HG02870 (cell line): ENCODE data around the gene ZNF653.
A peak's percentile ranks its signal among the peaks of the same experiment; 100 is the strongest.

Experiments used
- ATAC-seq: cut with Tn5 transposase; IDR thresholded peaks from one replicate; pipeline ENCODE4 v1.9.1; 2021; ENCODE audit warnings: mild to moderate bottlenecking, moderate library complexity; ENCODE audit not compliant: unreplicated experiment

ZNF653 gene, protein sequence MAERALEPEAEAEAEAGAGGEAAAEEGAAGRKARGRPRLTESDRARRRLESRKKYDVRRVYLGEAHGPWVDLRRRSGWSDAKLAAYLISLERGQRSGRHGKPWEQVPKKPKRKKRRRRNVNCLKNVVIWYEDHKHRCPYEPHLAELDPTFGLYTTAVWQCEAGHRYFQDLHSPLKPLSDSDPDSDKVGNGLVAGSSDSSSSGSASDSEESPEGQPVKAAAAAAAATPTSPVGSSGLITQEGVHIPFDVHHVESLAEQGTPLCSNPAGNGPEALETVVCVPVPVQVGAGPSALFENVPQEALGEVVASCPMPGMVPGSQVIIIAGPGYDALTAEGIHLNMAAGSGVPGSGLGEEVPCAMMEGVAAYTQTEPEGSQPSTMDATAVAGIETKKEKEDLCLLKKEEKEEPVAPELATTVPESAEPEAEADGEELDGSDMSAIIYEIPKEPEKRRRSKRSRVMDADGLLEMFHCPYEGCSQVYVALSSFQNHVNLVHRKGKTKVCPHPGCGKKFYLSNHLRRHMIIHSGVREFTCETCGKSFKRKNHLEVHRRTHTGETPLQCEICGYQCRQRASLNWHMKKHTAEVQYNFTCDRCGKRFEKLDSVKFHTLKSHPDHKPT

DNA sequence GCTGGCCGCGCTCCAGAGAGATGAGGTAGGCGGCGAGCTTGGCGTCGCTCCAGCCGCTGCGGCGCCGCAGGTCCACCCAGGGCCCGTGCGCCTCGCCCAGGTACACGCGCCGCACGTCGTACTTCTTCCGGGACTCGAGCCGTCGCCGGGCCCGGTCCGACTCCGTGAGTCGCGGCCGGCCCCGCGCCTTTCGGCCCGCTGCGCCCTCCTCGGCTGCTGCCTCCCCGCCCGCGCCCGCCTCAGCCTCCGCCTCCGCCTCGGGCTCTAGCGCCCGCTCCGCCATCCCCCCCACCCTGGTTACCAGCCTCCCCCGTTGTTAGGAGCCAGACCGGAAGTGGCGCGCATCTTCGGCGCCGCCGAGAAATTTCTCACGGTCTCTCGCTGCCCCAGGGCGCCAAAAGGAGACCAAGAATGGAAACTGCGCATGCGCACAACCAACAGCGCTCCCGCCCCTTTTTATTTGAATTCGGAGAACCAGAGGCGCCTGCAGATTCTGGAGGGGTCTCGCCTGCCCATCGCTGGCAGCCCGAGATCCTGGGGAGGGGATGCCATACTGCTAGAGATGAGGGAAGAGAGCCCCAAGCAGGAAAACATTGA, at the start of gene ZNF653:
Gene ZNF653, minus strand, starts transcription at position 336 of the 597 bp plus-strand sequence. Its CDS starts 53 bp downstream, at position 283.
- ATAC-seq: peak; percentile 52

- no peak for ATAC-seq
Measured at GRCh38 chr19:11555246-11555645, 49.6 kb upstream of the ZNF653 start.

DNA sequence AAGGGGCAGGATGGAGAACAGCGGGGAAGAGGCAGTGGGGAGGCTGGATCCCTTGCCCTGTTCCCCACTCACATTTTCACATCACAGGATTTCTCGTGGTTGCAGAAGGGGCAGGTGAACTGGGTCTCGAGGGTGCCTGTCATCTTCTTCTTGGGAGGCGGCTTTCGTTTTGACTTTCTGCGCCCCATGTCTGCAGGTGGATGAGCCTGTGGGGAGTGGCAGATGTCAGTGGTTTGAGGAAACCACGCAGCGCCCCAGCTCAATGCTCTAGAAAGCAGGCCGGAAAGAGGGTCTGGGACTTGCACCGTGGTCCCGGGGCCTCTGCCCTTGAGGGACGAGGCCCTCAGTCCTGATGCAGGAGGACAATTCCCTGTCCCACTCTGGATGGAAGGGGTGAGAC, 48.5 kb upstream of the ZNF653 start:
- no peak for ATAC-seq

GRCh38 chr19:11552666-11553372, 47.2 kb upstream of the ZNF653 start:
- no peak for ATAC-seq

DNA sequence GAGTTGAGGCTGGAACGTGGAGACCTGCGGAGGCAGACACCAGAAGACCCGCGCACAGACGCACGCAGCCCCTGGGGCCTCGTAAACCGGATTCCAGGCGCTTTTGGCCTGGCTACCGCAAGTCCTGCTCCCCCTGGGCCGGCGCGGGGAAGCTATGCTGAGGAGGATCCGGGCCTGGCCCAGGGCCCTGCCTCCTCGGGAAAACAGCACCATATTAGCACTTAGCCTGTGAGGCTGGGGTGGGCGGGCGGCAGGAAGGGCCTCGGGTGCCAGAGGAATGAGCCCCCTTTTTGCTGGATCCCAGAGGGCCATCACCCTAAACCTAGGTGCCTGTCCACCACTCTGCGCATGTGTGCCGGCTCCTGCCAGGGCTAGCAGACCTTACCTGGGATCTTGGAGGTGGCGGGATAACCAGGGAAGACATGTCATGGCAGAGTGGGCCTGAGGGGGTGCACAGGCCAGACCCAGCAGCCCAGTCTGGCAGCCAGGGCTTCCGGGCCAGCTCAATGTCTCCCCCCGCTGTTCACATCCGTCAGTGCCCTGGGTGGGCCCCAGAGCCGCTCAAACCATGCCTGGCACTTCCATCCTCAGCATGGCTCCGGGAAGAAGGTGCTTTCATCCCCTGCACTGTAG, 46.1 kb upstream of the ZNF653 start:
- ATAC-seq: no peak

DNA sequence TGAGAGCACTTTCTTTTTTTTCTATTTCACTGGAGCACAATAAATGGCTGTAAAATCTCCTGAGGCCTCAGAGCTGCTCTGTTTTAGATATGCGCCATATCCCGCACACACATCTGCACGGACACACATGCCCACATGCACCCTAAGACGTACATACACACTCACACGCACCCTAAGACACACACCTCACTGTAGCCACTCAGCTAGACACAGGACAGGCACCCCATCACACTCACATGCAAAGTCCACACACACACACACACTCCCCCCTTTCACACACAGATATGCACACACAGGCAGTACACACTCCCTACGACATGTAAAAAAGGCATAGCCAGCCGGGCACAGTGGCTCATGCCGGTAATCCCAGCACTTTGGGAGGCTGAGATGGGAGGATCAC, 44.6 kb upstream of the ZNF653 start:
- ATAC-seq: no peak

GRCh38 chr19:11549386-11549953, 43.8 kb upstream of the ZNF653 start:
- no peak for ATAC-seq

GRCh38 chr19:11547929-11548700, 42.5 kb upstream of the ZNF653 start:
- ATAC-seq: no peak

DNA sequence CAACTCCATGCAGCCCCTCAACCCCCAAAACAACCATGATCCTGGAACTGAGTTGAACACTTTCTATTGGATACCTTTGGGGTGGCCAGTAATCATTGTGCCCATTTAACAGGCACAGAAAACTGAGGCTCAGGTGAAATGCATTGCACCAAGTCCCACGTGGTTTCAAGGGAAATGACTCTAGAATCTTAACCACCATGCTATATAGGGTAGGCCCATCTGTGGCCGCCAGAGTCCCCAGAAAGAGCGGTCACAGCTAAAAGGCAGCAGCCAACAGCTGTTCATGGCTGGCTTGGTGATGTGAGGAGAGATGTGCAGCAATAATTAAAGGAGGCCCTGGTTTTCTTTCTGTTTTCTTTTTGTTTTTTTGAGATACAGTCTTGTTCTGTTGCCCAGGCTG, 35.6 kb upstream of the ZNF653 start:
- no peak for ATAC-seq

GRCh38 chr19:11540645-11541044, 35.0 kb upstream of the ZNF653 start:
- ATAC-seq: no peak

- no peak for ATAC-seq
Measured at GRCh38 chr19:11539495-11540365, 34.1 kb upstream of the ZNF653 start.

DNA sequence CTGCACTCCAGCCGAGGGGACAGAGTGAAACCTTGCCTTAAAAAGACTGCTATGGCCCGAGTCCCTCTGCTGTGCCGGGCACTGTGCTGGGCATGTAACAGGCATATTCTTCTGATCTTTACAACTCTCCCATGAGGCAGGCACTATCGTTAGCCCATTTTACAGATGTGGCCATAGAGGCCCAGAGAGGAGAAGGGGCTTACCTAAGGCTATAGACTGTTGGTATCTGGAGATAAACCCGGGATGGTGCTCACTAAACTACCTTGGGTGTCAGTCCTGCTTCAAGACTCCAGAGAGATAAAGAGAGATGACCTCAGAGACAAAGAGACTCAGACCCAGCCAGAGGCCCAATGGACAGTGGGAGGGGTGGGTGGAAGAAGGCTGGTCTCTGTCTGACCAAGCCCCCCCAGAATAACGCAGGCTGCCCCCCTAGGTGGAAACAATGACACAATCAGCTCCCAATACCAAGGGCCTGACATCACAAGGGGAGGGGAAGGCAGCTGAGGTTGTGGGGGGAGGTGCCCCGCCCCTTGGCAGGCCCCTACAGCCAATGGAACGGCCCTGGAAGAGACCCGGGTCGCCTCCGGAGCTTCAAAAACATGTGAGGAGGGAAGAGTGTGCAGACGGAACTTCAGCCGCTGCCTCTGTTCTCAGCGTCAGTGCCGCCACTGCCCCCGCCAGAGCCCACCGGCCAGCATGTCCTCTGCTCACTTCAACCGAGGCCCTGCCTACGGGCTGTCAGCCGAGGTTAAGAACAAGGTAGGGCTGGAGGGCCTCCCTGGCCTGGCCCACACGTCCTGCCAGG, 32.8 kb upstream of the ZNF653 start, which contains the start of gene CNN1:
Gene CNN1, plus strand, starts transcription at position 620 of the 805 bp plus-strand sequence. Its CDS starts 77 bp downstream, at position 697.
- ATAC-seq: no peak

GRCh38 chr19:11535792-11536595, 30.4 kb upstream of the ZNF653 start:
- ATAC-seq: no peak

GRCh38 chr19:11534948-11535347, 29.3 kb upstream of the ZNF653 start:
- no peak for ATAC-seq

GRCh38 chr19:11534538-11534937, 28.9 kb upstream of the ZNF653 start:
- ATAC-seq: no peak

DNA sequence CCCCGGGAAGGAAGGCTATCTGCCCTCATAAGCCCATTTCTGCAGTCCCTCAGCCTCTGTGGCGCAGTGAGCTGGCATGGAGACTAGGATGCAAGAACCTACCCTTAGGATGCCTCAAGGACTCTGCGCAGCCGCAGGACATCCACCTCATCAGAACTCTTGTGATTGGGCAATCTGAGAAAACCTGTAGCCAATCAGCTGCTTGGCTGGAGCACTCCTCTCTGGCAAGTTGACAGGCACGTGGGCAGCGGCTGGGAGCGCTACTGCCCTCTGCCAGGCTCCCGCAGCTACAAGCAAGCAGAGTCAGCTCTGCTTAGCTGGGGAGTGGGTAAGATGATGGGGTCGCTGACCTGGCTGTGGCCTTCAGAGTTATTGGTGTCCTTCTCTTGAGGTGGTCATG, 24.8 kb upstream of the ZNF653 start:
- no peak for ATAC-seq
